NCI-H510A (cell line): ENCODE data around the gene NRCAM.

Source experiments
- DNase-seq: peaks from one replicate; lab custom pipeline; 2025; lab: John Stamatoyannopoulos, UW

Gene NRCAM

DNA sequence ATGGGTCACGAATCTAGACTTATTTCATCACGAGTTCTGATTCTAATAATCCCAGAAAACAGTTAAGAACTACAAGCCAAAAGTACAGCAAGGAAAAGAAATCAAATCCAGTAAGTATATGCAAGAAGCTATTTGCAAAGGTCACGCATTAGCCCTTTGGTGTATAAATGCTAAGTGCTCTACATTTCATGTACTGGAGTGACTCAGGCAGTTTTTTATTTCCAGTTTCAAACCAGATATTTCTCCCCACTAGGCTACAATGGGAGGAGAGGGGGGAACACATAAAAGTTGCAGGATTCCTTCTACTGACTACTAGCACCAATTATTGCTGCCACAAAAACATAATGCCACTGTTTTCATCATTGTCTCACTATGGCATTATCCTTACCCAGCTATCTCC lies 148.0 kb downstream of the NRCAM start:
- DNase-seq: no peak

DNA sequence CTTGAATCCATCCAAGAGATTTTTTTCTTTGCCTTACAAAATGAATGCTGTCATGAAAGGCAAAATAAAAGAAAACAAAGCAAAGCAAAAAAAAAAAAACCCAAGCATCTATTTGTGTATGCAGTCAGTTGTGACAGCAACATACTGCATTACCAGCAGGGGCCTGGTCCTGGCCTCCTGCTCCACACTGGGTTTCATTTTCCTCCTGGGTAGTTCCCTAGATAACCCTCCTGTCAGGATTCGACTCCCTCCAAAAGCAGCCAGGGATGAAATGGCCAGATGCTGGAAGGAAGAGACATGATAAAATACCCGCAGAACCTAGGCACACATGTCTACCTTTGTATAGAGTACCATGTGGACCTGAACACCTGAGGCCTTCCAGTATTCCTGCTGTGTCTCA lies 148.6 kb downstream of the NRCAM start:
- no peak for DNase-seq

DNA sequence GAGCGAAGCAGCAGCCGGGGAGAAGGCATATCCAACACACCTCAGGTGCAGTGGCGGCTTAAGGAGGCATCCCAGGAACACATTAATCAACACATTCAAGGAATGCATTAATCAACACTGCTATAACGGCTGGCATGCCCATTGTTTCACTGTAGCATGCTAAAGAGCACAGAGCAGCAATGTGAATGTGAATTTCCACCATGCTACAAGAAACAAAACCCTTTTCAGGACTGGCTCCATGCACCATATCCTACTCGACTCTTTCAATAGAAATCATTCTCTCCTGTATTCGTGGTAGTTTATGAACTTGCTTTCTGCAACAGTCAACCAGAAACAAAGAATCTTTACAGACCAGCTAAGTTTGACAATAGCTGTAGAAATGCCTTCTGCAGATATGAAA lies 149.0 kb downstream of the NRCAM start:
- DNase-seq: no peak

DNA sequence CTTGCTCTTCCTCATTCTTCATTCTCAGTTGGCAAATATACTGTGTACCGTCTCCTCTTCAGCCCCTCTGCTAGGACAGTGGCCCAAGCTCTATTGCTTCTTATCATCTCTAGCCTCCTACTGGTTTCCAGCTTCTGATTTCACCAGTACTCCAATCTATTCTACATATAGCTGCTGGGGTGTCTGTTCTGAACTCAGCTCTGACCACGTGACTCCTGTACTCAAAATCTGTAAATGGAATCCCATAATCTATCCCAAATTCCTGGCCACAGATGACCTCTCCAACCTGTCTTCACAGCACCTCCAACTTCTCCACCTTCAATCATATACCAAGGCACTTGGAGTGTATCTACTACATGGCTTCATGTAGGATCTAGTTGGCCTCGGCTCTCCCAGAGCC lies 152.9 kb downstream of the NRCAM start:
- no peak for DNase-seq

DNA sequence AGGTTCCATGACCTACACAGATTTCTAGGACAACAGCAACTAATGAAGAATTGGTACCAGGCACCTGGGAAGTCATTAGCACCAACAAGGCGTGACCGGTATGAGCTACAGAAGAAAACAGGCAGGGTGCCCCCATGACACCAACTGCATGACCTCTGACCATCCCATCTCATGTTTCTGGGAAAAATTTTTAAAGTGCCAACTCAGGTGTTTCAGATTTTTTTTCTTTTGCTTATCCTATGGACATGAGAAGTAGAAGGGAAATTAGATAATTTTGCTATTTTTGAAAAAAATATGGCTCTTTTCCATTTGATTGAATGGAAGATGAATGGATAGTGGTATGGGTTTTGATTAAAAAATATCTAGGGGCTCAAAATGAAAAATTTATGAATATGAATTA lies 154.8 kb downstream of the NRCAM start:
- no peak for DNase-seq

DNA sequence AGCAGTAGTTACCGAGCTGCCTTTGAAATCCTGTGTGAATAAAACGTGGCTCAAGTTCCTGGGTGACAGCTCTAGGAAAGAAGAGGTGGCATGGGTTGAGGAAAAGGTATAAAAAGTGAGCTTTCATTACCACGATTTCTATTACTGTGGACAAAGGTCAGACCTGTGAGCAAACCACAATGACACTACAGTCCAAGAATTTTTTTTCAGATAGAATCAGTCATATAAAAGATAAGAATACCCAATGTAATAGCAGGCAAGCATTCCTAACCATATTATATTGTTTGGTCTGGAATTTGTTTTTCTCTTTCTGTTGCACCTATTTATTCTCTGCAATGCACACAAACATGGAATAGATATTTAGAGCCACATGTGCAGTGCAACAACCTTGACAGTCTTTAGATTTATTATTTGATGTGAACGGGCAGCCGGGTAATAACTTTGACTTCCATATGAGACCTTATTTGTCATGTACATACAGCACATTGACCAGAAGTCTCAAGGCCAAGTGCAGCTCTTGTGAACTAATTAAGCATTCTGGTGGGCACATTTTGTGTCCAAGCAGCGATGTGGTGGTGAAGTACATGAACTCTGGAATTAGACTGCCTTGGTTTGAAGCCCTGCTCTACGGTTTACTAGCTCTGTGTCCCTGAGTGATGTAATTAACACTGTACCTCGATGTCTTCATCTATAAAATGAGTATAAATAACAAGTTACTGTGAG lies 156.8 kb downstream of the NRCAM start:
- no peak for DNase-seq

DNA sequence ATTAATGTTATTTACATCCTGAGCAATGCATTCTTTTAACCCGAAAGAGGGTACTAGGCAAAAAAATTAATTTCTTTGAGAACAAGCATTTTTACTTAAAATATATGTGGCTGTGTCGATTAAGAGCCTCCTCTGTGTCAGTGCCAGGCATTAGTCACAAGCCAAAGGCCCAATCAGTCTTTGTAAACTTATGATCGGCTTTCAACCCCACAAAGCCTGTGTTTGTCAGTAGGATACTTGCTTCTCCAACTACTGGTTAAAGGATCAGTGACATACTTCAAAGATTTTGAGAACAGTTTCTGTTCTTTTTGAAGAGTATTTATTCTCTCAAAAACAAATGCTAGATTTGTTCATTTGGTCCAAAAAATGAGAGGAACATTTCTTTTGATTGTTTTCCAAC lies 159.3 kb downstream of the NRCAM start:
- DNase-seq: no peak

DNA sequence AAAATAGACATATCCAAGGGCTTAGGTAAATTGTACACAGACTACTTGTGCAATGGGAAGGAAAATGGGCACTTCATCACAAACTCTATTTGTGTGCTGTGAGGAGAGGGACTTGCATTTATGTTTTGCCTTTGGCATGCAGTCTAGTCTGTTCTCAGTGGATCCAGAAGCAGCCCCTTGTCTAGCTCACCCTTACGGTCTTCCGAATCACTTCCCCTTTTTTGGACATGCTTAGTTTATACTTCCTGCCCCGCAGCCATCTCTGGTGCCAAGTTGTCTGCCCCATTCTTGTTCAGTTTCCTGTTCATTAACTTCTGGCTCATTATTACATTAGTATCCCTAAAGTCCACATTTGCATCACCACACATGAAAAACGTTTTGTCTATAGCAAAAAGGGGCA lies 161.6 kb downstream of the NRCAM start:
- no peak for DNase-seq

DNA sequence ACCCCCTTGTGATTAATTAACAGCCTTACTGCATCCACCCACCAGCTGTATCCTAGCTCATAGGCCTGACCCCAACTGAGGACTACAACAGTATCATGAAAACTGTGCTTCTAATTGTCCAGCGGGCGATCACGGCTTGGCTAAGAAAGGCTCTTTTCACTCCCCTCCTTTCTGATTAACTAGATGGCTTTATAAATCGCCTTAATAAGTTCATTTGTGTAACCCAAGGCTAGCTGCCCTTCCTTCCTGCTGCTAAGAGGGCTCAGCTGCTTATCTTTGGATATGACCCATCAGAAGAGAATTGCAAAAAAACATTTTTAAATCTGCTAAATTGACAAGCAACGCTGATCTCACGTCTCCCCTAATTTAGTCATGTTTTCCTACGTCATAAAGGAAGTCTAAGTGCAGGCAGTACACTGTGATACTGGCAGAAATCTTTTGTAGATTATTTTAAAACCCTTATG lies 163.1 kb downstream of the NRCAM start:
- DNase-seq: no peak

DNA sequence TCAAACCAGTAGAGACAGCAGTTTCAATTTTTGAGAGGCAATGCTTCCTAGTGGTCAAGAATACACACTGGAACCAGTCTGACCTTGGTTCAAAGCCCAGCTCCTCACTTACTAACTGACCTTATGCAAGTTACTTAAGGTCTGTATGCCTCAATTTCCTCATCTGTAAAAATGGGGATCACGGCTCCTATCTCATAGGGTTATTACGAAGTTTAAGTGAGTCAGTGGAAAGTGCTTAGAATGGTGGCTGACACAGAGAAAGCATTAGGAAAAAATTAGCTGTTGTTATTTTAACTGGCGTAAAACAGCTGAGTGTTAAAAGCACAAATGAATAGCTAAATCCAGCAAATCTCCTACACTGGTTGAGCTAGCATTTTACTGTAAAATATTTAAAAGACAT lies 163.7 kb downstream of the NRCAM start:
- DNase-seq: no peak

DNA sequence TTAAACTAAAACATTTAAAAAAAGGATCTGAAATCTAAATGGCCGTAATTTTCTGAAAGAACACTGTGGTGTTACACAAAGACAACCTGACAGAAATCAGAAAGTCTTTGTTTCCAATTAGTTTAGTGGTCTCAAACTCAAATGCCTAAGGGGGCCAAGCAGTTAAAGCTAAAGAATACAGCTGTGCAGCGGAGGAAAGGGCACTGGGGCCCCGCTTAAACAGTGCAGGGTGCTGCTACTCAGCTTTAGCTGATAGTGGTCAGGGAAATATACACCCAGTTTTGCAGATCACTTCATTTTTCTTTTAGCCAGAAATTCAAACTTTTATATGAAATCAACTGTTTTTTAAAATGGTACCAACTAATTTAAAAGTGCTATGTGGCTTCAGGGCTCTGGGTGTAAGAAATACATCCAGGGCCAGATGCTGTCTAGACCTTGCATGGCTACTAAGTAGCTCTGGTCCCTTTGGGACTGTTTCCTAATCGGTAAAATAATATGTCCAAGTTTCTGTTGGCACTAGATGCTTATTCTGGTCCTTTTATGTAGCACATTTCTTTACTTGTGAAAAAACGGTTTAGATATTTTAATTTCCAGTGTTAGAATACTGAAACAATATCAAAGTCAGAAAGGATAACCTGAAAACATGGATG lies 164.3 kb downstream of the NRCAM start:
- no peak for DNase-seq

DNA sequence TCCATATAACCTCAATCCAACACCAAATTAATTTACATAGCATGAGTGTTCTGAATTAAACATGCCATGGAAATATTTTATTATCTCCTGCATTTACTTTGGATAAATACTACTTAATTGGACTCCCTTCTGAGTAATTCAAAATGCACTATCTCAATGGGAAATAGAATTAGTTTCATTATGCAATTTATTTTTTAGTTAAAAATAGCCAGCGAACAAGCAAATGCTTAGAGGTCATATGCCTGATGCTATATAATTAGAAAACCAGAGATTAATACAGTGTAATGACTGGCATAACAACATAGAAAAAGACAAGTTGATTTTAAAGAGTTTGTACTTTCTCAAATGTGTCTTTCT lies 165.1 kb downstream of the NRCAM start:
- no peak for DNase-seq

DNA sequence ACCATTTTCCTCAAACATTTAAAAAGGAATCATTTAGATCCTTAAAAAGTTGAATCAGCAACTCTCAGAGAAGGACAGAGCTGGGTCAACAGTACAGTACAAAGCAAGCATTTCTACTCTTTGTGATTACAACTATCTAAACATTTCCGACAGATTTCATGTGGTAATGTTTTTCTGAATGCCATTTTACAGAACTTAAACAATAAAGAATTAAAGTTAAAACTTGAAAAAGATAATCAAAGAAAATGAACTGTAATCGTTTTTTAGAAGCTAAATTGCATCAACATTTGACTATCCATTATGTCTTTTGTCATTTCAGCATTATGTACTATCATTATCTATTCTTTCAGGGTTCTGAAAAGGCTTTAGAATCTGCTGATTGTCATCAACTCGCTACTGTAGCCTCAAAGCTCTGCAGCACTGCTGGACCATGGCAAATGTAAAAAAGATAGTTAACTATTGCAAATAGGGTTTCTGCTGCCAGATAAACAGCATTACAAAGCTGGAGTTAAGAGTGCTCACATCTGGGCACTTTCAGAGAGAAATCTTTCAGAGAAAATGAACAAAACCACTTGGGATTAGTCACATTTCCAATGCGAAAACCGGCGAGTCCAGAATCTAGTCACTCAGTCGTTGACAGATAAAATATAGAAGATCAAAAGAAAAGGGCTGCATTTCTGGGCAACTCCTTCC lies 165.6 kb downstream of the NRCAM start:
- DNase-seq: no peak

DNA sequence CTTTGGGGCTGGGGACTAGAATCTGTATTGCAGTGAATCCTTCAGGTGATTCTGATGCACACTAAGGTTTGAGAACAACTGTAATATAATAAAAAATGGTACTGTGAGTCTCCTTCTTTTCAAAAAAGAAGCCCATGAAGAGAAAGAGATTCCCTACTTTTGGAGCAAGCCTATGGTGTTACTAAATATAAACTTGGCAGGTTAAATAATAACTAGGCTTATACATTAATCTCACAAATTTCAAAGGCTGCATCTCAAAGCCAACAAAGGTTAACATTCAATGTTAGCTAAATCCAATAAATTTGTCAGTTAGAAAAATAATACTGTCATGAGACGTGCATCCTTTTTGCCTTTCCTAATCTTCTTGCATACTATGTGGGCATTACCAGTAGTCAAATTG lies 166.4 kb downstream of the NRCAM start:
- DNase-seq: no peak

DNA sequence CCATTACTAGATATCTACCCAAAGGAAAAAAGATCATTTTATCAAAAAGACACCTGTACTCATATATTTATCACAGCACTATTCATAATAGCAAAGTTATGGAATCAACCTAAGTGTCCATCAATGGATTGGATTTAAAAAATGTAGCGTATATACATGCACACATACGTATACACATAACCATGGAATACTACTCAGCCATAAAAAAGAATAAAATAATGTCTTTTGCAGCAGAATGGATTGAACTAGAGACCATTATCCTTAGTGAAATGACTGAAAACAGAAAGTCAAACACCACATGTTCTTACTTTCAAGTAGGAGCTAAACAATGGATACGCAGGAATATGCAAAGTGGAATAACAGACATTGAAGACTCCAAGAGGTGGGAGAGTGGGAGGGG lies 168.4 kb downstream of the NRCAM start:
- no peak for DNase-seq

DNA sequence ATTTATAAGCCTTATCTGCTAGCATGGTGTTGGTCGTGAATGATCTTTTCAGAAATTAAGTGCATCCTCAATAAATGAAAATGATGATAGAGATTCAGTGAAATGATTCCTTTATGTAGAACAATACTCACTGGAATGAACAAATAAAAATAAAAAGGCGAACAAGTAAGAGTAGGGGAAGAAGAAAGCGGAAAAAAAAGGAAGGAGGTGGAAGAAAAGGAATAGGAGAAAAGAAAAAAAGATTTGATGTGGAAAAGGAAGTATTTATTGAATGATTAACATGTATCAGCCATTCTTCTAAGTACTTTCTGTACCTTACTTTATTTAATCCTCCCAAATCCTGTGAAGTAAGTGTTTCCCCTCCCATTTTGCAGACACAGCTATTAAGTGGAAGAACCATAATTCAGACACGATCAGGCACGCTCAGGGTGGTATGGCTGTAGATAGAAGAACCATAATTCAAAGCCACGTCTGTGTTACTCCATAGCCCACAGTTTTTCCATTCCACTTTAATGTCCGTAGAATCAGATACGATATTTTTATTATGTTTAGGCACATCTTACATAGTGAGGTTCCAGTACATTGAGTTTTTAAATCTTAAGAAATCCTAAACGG lies 169.8 kb downstream of the NRCAM start:
- DNase-seq: no peak

DNA sequence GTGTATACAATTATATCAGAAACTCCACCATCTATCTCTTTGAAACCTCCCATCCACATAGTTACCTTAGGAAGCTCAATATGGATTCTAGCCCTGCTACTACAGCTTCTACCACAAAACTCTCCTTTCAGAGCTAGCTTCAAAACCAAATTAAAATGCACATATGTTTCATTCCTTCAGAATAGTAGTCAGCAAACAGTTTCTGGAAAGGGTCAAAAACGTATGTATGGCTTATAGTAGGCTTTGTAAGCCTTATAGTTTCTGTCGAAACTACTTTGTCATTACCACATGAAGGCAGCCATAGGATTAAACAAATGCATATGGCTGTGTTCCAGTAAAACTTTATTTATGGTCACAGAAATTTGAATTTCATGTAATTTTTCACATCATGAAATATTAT lies 170.5 kb downstream of the NRCAM start:
- no peak for DNase-seq

DNA sequence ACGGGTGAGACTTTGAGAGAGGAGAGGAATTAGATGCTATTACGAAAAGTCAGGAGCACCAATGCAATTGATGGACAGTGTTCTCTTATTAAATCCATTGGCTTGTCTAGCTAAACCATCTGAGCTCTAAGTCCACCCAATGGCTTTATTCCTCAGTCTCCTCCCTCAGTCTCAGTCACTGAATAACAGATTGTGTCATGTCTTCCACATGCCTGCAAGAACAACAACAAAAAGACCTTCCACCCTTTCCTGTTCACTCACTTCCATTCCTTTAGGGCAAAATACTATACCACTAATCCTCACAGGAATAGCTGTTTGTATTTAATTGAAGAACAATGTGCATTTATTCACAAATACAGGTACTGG lies 171.2 kb downstream of the NRCAM start:
- no peak for DNase-seq

DNA sequence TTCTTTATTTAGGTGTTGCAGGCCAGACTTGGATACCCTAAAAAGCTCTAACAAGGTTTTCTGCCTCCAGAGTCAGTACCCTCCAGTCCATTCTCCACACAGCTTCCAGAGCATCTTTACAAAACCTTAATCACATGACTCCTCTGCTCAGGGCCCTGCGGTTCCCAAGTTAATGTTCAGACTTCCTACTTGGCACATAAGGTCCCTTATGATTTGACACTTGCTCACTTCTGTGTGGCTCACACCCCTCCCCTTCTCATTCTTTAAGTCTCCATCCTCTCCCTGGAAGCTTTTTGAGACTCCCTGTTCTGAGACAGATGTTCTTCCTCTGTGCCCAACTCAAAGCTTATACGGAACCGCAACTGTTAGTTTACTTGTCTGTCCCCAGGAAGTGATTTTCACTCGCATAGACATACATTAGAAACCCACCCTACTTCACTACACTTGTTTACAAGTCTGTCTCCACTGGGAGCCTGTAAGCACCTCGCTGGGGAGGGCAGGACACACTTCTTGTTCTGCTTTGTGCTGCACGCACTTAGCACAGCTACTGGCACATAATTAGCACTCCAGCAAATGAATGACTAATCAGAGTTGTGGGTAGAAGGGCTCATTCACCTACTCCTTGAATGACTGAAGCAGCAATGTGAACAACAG lies 171.8 kb downstream of the NRCAM start:
- DNase-seq: no peak

DNA sequence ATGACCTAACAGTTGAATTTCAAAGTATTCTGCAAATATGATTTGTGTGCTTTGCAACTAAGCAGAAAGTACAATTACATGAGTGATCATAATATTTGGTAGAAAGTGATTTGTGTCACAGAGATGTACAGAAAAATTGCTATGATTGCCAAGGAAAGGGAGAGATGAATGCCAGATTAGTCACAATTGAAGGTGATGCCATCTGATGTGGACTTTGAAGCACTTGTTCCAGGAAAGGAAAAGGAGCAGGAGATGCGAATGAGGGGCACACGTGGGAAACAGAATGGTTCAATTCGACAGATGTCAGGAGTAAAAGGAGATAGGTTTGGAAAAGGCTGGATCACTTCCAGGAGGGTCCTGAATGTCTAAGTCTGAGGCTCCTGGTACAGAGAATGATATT lies 173.0 kb downstream of the NRCAM start:
- DNase-seq: no peak

DNA sequence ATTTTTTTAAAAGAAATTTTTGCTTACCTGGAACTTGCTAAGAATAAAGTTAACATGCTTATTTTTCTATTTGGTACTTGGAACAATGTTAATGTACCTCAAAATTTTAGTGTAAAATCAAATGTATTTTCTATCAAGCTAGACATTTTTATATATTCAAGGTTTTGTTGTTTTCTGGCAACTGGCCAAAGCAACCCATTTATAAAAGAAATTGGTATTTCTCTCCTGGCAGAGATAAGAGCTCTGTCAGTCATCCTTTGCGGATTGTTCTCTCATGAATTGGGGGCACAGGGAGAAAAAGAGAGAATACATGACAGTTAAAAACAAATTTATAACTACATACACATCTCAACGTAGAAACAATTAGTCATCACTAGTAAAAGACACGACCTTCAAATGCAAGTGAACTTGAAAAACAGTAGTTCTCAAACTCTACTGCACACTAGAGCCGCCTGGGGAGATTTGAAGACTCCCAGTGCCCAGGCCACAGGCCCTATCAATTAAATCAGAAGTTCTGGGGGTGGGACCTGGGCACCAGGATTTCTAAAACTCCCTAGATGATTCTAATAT lies 173.7 kb downstream of the NRCAM start:
- DNase-seq: no peak

DNA sequence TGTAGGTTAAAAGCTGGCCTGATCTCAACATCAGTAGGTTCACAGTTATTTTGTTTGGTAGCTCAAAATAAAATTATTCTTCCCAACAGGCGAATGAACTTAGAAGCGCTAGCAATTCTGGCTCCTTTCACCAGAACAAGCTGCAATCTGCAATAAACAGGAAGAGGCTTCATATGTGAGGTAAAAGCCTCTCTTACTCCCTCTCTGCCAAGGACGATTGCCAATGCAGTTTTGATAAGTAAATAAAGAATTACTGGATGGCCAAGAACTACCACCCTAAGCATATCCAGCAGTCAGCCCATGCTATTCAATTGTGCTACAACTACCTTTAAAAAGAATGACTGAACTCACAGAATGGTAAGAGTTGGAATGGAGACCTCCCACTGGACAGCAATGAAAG lies 176.1 kb downstream of the NRCAM start:
- no peak for DNase-seq
